Esophagus (tissue), 2 donors: ENCODE measurements around the gene PDE10A. TPM values are rescaled to one million over a fixed set of nuclear protein-coding genes. Genes with fewer than 3 reads are reported as not detected.

Source experiments
- H3K27ac ChIP-seq, 2 donors: one replicate each; pipeline ENCODE4 v1.5.1; 2013; ENCODE audit warnings: low read depth in 2 of 2, mild to moderate bottlenecking in 2 of 2, inconsistent platforms in 1 of 2, low read length in 1 of 2, moderate library complexity in 1 of 2
- H3K27me3 ChIP-seq, 2 donors: one replicate each; pipeline ENCODE4 v1.6.1; 2013; ENCODE audit warnings: low read length in 2 of 2, control low read depth in 1 of 2, mild to moderate bottlenecking in 1 of 2; ENCODE audit not compliant: insufficient read depth in 2 of 2, control insufficient read depth in 1 of 2
- H3K36me3 ChIP-seq, 2 donors: one replicate each; pipeline ENCODE4 v1.6.1; 2013; ENCODE audit warnings: low read length in 1 of 2; ENCODE audit not compliant: control insufficient read depth in 2 of 2, insufficient read depth in 2 of 2
- H3K4me1 ChIP-seq, 2 donors: one replicate each; pipeline ENCODE4 v1.6.1; 2013; ENCODE audit warnings: low read length in 1 of 2; ENCODE audit not compliant: control insufficient read depth in 2 of 2, insufficient read depth in 2 of 2
- H3K4me3 ChIP-seq, 2 donors: one replicate each; pipeline ENCODE4 v1.5.1; 2013; ENCODE audit warnings: low read length in 2 of 2, mild to moderate bottlenecking in 2 of 2, low read depth in 1 of 2, moderate library complexity in 1 of 2
- H3K9me3 ChIP-seq, 2 donors: one replicate each; pipeline ENCODE4 v1.6.1; 2013; ENCODE audit warnings: mild to moderate bottlenecking in 2 of 2, low read depth in 1 of 2, low read length in 1 of 2, moderate library complexity in 1 of 2; ENCODE audit not compliant: control insufficient read depth in 2 of 2, insufficient read depth in 1 of 2
- WGBS, 2 donors: extraction: QIAGEN DNeasy Blood & Tissue Kit; methylation state at CpG; one replicate each; pipeline ENCODE4 v1.1.7; 2013; 5-methylcytosine and 5-hydroxymethylcytosine counted together
- polyA plus RNA-seq, 2 donors: library from polyadenylated mRNA; stranded (reverse); fragments of 200-250 nt; gene quantifications; one replicate each; pipeline ENCODE4 v1.2.3, GENCODE V29; 2013
- donor health status: healthy with polysubstance abuse.
- donor health status: Bipolar disorder and iron deficiency.

Gene PDE10A
- polyA plus RNA-seq, 2 donors: 0.21 to 0.28 TPM

- H3K4me3 ChIP-seq: no peak overlapping the region
- no peaks in the 10 kb centered on the region for H3K36me3 ChIP-seq
- H3K27me3 ChIP-seq: no peaks in the 10 kb centered on the region
- WGBS, 2 donors: 47 to 59% methylated on average over 6 of the region's 6 CpGs
- no peak overlapping the region for H3K27ac ChIP-seq
- H3K9me3 ChIP-seq: no peaks in the 10 kb centered on the region
- H3K4me1 ChIP-seq: no peaks in the 10 kb centered on the region
Observed at GRCh38 chr6:165647041-165647440, 16.0 kb downstream of the PDE10A start.

GRCh38 chr6:165645919-165646318, 17.1 kb downstream of the PDE10A start:
- Histone ChIP-seq H3K4me3 (no peak overlapping the region), H3K27me3 (no peaks in the 10 kb centered on the region), H3K4me1 (no peaks in the 10 kb centered on the region), H3K36me3 (no peaks in the 10 kb centered on the region), H3K9me3 (no peaks in the 10 kb centered on the region), H3K27ac (no peak overlapping the region)
- 68 to 84% methylated on average over 6 of the region's 6 CpGs for WGBS, 2 donors

GRCh38 chr6:165644586-165645266, 18.3 kb downstream of the PDE10A start:
- Histone ChIP-seq H3K4me1 (no peaks in the 10 kb centered on the region), H3K4me3 (no peak overlapping the region), H3K9me3 (no peaks in the 10 kb centered on the region), H3K27me3 (no peaks in the 10 kb centered on the region), H3K27ac (no peak overlapping the region), H3K36me3 (no peaks in the 10 kb centered on the region)
- 86 to 92% methylated on average over 15 of the region's 15 CpGs for WGBS, 2 donors

GRCh38 chr6:165643015-165643414, 20.0 kb downstream of the PDE10A start:
- H3K9me3 ChIP-seq: no peaks in the 10 kb centered on the region
- no peaks in the 10 kb centered on the region for H3K36me3 ChIP-seq
- H3K4me3 ChIP-seq: no peak overlapping the region
- 74 to 84% methylated on average over 3 of the region's 3 CpGs for WGBS, 2 donors
- no peaks in the 10 kb centered on the region for H3K27me3 ChIP-seq
- H3K4me1 ChIP-seq: no peaks in the 10 kb centered on the region
- no peak overlapping the region for H3K27ac ChIP-seq

- H3K9me3 ChIP-seq: no peaks in the 10 kb centered on the region
- H3K4me3 ChIP-seq: no peak overlapping the region
- no peaks in the 10 kb centered on the region for H3K27me3 ChIP-seq
- no peaks in the 10 kb centered on the region for H3K4me1 ChIP-seq
- H3K27ac ChIP-seq: no peak overlapping the region
- WGBS, 2 donors: 72 to 78% methylated on average over 15 of the region's 15 CpGs
- H3K36me3 ChIP-seq: no peaks in the 10 kb centered on the region
Observed at GRCh38 chr6:165641672-165642156, 21.3 kb downstream of the PDE10A start.

- Histone ChIP-seq H3K4me1 (no peaks in the 10 kb centered on the region), H3K4me3 (no peak overlapping the region), H3K36me3 (no peaks in the 10 kb centered on the region), H3K27ac (no peak overlapping the region), H3K9me3 (no peaks in the 10 kb centered on the region), H3K27me3 (no peaks in the 10 kb centered on the region)
- WGBS, 2 donors: 64 to 77% methylated on average over 4 of the region's 4 CpGs
Observed at GRCh38 chr6:165640806-165641205, 22.2 kb downstream of the PDE10A start.

- H3K27me3 ChIP-seq: no peaks in the 10 kb centered on the region
- H3K36me3 ChIP-seq: no peaks in the 10 kb centered on the region
- no peaks in the 10 kb centered on the region for H3K4me1 ChIP-seq
- 94 to 96% methylated on average over 2 of the region's 2 CpGs for WGBS, 2 donors
- H3K27ac ChIP-seq: no peak overlapping the region
- H3K4me3 ChIP-seq: no peak overlapping the region
- H3K9me3 ChIP-seq: no peaks in the 10 kb centered on the region
Observed at GRCh38 chr6:165638530-165638929, 24.5 kb downstream of the PDE10A start.

- Histone ChIP-seq H3K27ac (no peak overlapping the region), H3K4me3 (no peak overlapping the region), H3K36me3 (no peaks in the 10 kb centered on the region), H3K27me3 (no peaks in the 10 kb centered on the region), H3K4me1 (no peaks in the 10 kb centered on the region), H3K9me3 (no peaks in the 10 kb centered on the region)
- WGBS, 2 donors: 49 to 56% methylated on average over 11 of the region's 11 CpGs
Observed at GRCh38 chr6:165637586-165637985, 25.5 kb downstream of the PDE10A start.

GRCh38 chr6:165636402-165637048, 26.5 kb downstream of the PDE10A start:
- WGBS, 2 donors: 52% methylated on average over 6 of the region's 6 CpGs
- Histone ChIP-seq H3K4me3 (no peak overlapping the region), H3K27ac (no peak overlapping the region)

GRCh38 chr6:165635965-165636364, 27.1 kb downstream of the PDE10A start:
- no peaks in the 10 kb centered on the region for H3K4me1 ChIP-seq
- H3K9me3 ChIP-seq: no peaks in the 10 kb centered on the region
- no peak overlapping the region for H3K4me3 ChIP-seq
- no peaks in the 10 kb centered on the region for H3K27me3 ChIP-seq
- no peaks in the 10 kb centered on the region for H3K36me3 ChIP-seq
- H3K27ac ChIP-seq: no peak overlapping the region

More at GRCh38 chr6:165636402-165637048, 26.5 kb downstream of the PDE10A start:
- Histone ChIP-seq H3K27me3 (no peaks in the 10 kb centered on the region), H3K9me3 (no peaks in the 10 kb centered on the region), H3K4me1 (no peaks in the 10 kb centered on the region), H3K36me3 (no peaks in the 10 kb centered on the region)
